ENCODE measurements around the gene NOG. TPM values are rescaled to one million over a fixed set of nuclear protein-coding genes. Genes with fewer than 3 reads are reported as not detected.

Gene NOG
- total and polyA plus RNA-seq, 9 of the 15 experiments (the other 6 are each of a cell fraction or from before 2014, with no cell fraction given), result not detected

DNA sequence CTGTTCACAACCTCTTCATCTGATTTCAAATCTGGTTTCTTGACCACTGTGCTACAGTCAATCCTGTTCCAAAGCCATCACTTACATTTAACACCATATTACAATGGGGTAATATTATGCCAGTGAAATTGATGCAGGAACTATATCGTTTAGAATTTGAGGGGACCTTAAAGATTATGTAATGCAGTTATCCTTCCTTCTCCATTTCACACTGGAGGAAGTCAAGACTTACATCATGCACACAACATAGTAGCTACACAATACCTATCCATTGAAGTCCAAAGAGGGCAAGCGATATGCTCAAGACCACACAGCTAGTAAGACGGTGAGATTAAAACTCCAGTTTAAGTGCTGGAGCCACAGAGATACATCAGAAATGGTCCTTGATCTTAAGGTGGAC, 16.8 kb downstream of the NOG start:
- no peak for FAIRE-seq
- ChIA-PET POLR2A (interaction anchor here (1.0 kb wide), 1 partner anchor 33 kb away, joined by 3 read pairs; no protein-coding TSS in a partner anchor), CTCF (ENCODE audit: low intra/inter-chr PET ratio) (no interaction called here)
- no peak overlapping the region for H3K9ac ChIP-seq (ENCODE audit: insufficient read depth in 1 of 2, low read depth in 2 of 2, low read length in 2 of 2)
- no peaks in the 10 kb centered on the region for H3K9me3 ChIP-seq (replicated peaks; ENCODE audit: control insufficient read depth, insufficient read depth, low read depth, low read length)
- H3K27me3 ChIP-seq (ENCODE audit: control insufficient read depth in 2 of 2, insufficient read depth in 2 of 2, low read length in 2 of 2), result no peaks in the 10 kb centered on the region
- H3K4me3 ChIP-seq, result no peak overlapping the region
- H3K4me2 ChIP-seq (ENCODE audit: insufficient read depth, low read length), result no peak overlapping the region
- no peak overlapping the region for H2AFZ ChIP-seq (ENCODE audit: low read depth, low read length)
- H3K4me1 ChIP-seq (replicated peaks in 1 of 2; ENCODE audit: control insufficient read depth in 2 of 2, insufficient read depth in 2 of 2, low read length in 2 of 2), result no peaks in the 10 kb centered on the region
- no peak for ATAC-seq
- 3% methylated on average over 3 of the region's 3 CpGs for WGBS (ENCODE audit: insufficient coverage, low coverage, missing lambda C conversion rate)
- no peak overlapping the region for H3K27ac ChIP-seq (ENCODE audit: extremely low read depth, low read depth, low read length)
- no peaks in the 10 kb centered on the region for H3K79me2 ChIP-seq (ENCODE audit: control insufficient read depth, insufficient read depth, low read length)
- H3K9me1 ChIP-seq (ENCODE audit: control insufficient read depth, insufficient read depth, low read length), result no peaks in the 10 kb centered on the region
- H3K36me3 ChIP-seq (ENCODE audit: control insufficient read depth, insufficient read depth, low read length), result no peaks in the 10 kb centered on the region
- intact Hi-C loops (cut with micrococcal nuclease) (no loop called here), in situ Hi-C loops (cut with MboI) (no loop called here)
- no peak for DNase-seq (ENCODE audit: extremely low read depth in 1 of 4, low spot score in 3 of 4)
- BruUV-seq (replicated peaks), result no TSS peak
- H4K20me1 ChIP-seq (replicated peaks; ENCODE audit: control insufficient read depth, insufficient read depth, low read length), result no peaks in the 10 kb centered on the region
- no peak for TF ChIP-seq MAFF (IDR thresholded peaks at IDR 0.05; ENCODE audit: low read length)
- no peak for TF ChIP-seq SIN3B (IDR thresholded peaks at IDR 0.05; ENCODE audit: low read depth)
- TF ChIP-seq, protein P1, sequence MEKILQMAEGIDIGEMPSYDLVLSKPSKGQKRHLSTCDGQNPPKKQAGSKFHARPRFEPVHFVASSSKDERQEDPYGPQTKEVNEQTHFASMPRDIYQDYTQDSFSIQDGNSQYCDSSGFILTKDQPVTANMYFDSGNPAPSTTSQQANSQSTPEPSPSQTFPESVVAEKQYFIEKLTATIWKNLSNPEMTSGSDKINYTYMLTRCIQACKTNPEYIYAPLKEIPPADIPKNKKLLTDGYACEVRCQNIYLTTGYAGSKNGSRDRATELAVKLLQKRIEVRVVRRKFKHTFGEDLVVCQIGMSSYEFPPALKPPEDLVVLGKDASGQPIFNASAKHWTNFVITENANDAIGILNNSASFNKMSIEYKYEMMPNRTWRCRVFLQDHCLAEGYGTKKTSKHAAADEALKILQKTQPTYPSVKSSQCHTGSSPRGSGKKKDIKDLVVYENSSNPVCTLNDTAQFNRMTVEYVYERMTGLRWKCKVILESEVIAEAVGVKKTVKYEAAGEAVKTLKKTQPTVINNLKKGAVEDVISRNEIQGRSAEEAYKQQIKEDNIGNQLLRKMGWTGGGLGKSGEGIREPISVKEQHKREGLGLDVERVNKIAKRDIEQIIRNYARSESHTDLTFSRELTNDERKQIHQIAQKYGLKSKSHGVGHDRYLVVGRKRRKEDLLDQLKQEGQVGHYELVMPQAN (IDR thresholded peaks at IDR 0.05; ENCODE audit: borderline replicate concordance), result no peak
- no peak for TF ChIP-seq ZZZ3 (IDR thresholded peaks at IDR 0.05)
- no peak for TF ChIP-seq HDAC8 (tag; IDR thresholded peaks at IDR 0.05)
- TF ChIP-seq, protein P2, sequence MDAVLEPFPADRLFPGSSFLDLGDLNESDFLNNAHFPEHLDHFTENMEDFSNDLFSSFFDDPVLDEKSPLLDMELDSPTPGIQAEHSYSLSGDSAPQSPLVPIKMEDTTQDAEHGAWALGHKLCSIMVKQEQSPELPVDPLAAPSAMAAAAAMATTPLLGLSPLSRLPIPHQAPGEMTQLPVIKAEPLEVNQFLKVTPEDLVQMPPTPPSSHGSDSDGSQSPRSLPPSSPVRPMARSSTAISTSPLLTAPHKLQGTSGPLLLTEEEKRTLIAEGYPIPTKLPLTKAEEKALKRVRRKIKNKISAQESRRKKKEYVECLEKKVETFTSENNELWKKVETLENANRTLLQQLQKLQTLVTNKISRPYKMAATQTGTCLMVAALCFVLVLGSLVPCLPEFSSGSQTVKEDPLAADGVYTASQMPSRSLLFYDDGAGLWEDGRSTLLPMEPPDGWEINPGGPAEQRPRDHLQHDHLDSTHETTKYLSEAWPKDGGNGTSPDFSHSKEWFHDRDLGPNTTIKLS (IDR thresholded peaks at IDR 0.05; ENCODE audit: borderline replicate concordance, low read depth), result no peak
- TF ChIP-seq, protein P3, sequence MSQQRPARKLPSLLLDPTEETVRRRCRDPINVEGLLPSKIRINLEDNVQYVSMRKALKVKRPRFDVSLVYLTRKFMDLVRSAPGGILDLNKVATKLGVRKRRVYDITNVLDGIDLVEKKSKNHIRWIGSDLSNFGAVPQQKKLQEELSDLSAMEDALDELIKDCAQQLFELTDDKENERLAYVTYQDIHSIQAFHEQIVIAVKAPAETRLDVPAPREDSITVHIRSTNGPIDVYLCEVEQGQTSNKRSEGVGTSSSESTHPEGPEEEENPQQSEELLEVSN (IDR thresholded peaks at IDR 0.05; ENCODE audit: borderline replicate concordance in 1 of 2, extremely low read depth in 1 of 2, insufficient read depth in 1 of 2, insufficient read length in 1 of 2, low read depth in 1 of 2, low read length in 1 of 2, poor library complexity in 1 of 2, severe bottlenecking in 1 of 2), result no peak
- TF ChIP-seq POLR3G (IDR thresholded peaks at IDR 0.05; ENCODE audit: extremely low read depth, insufficient read length, insufficient replicate concordance), result no peak
- no peak for TF ChIP-seq ARID2 (IDR thresholded peaks at IDR 0.05)
- no peak for TF ChIP-seq SIX5 (IDR thresholded peaks at IDR 0.05; ENCODE audit: borderline replicate concordance in 1 of 2, insufficient read depth in 1 of 2, low read depth in 1 of 2, low read length in 2 of 2)
- no peak for TF ChIP-seq SRSF3 (IDR thresholded peaks at IDR 0.05; ENCODE audit: insufficient read depth, low read length)
- TF ChIP-seq, protein P4, sequence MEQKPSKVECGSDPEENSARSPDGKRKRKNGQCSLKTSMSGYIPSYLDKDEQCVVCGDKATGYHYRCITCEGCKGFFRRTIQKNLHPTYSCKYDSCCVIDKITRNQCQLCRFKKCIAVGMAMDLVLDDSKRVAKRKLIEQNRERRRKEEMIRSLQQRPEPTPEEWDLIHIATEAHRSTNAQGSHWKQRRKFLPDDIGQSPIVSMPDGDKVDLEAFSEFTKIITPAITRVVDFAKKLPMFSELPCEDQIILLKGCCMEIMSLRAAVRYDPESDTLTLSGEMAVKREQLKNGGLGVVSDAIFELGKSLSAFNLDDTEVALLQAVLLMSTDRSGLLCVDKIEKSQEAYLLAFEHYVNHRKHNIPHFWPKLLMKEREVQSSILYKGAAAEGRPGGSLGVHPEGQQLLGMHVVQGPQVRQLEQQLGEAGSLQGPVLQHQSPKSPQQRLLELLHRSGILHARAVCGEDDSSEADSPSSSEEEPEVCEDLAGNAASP (IDR thresholded peaks at IDR 0.05), result no peak

Data from K562 (cell line).